NCI-H510A (cell line): ENCODE data around the gene CBFA2T2.
A peak's percentile ranks its signal among the peaks of the same experiment; 100 is the strongest.

Experiments used
- DNase-seq: peaks from one replicate; lab custom pipeline; 2025; lab: John Stamatoyannopoulos, UW

The CBFA2T2 gene

GRCh38 chr20:33653218-33653899 lies 163.5 kb downstream of the CBFA2T2 start:
- DNase-seq, result peak; percentile 59

- DNase-seq, result peak; percentile 97
Measured at GRCh38 chr20:33653900-33654596, 164.2 kb downstream of the CBFA2T2 start.

- DNase-seq, result peak; percentile 42
Measured at GRCh38 chr20:33654680-33655161, 164.8 kb downstream of the CBFA2T2 start.

- DNase-seq, result no peak
Measured at GRCh38 chr20:33655164-33655563, 165.3 kb downstream of the CBFA2T2 start.

- DNase-seq, result no peak
Measured at GRCh38 chr20:33656010-33656782, 166.3 kb downstream of the CBFA2T2 start.

GRCh38 chr20:33656783-33657703 lies 167.1 kb downstream of the CBFA2T2 start:
- no peak for DNase-seq

GRCh38 chr20:33657704-33658095 lies 167.8 kb downstream of the CBFA2T2 start:
- DNase-seq, result no peak

GRCh38 chr20:33658510-33658909 lies 168.6 kb downstream of the CBFA2T2 start:
- no peak for DNase-seq

- no peak for DNase-seq
Measured at GRCh38 chr20:33658929-33659328, 169.0 kb downstream of the CBFA2T2 start.

- no peak for DNase-seq
Measured at GRCh38 chr20:33659341-33660034, 169.6 kb downstream of the CBFA2T2 start.

GRCh38 chr20:33660035-33660684 lies 170.3 kb downstream of the CBFA2T2 start:
- no peak for DNase-seq

GRCh38 chr20:33660685-33661058 lies 170.8 kb downstream of the CBFA2T2 start:
- DNase-seq, result no peak

GRCh38 chr20:33662172-33662571 lies 172.3 kb downstream of the CBFA2T2 start, which contains the start of gene C20orf144:
C20orf144 (plus strand) TSS chr20:33662327; CDS start chr20:33662346, 19 bp downstream.
- no peak for DNase-seq

GRCh38 chr20:33663161-33664084 lies 173.5 kb downstream of the CBFA2T2 start:
- peak; percentile 65 for DNase-seq

- no peak for DNase-seq
Measured at GRCh38 chr20:33664085-33664761, 174.3 kb downstream of the CBFA2T2 start.

- peak; percentile 37 for DNase-seq
Measured at GRCh38 chr20:33664762-33665144, 174.9 kb downstream of the CBFA2T2 start.

GRCh38 chr20:33666293-33667244 lies 176.7 kb downstream of the CBFA2T2 start, which contains the start of gene ACTL10:
ACTL10 (plus strand) TSS chr20:33666943; CDS start chr20:33667498, 555 bp downstream.
- peak; percentile 93 for DNase-seq
